Brain microvascular endothelial cell (primary cell): ENCODE data around the gene ARMCX6.
"Not testable (repeated sequence)": the region's sequence is repeated elsewhere in the genome, so short reads cannot be mapped to it uniquely, and the experiment has no call there.

Experiments
- DNase-seq: peaks from one replicate; pipeline ENCODE4 v3.0.0-alpha.2; 2020
- H3K27ac ChIP-seq: fragments of 250-450 bp; sonication (Bioruptor Pico); 2 replicates; pipeline ENCODE4 v1.5.1; 2020; ENCODE audit warnings: mild to moderate bottlenecking, moderate library complexity
- H3K27me3 ChIP-seq: fragments of 250-450 bp; sonication (Bioruptor Pico); replicated peaks from 2 replicates; pipeline ENCODE4 v1.5.1; 2020; ENCODE audit warnings: mild to moderate bottlenecking
- H3K36me3 ChIP-seq: fragments of 250-450 bp; sonication (Bioruptor Pico); replicated peaks from 2 replicates; pipeline ENCODE4 v1.5.1; 2020; ENCODE audit warnings: mild to moderate bottlenecking
- H3K4me3 ChIP-seq: 2 replicates; pipeline ENCODE4 v1.5.1; 2011; ENCODE audit warnings: low read depth, mild to moderate bottlenecking, control low read depth, low read length, moderate library complexity
- in situ Hi-C: cut with HindIII; loops from 2 replicates; pipeline ENCODE4 v1.10.0; 2017; ENCODE audit warnings: low sequenced_read_pairs, low pct_ligation_motif_present
- TF ChIP-seq, protein P1 (sequence below): IDR thresholded peaks from 2 replicates; pipeline ENCODE4 v1.5.1; 2011; ENCODE audit warnings: low read depth, mild to moderate bottlenecking, moderate library complexity, low read length, control low read depth, inconsistent platforms; ENCODE audit errors: missing control alignments

The ARMCX6 gene

GRCh38 chrX:101602077-101602476 is 15.7 kb downstream of the ARMCX6 start:
- no peaks in the 10 kb centered on the region for H3K36me3 ChIP-seq
- no peak overlapping the region for H3K27ac ChIP-seq
- H3K4me3 ChIP-seq: no peak overlapping the region
- H3K27me3 ChIP-seq: no peaks in the 10 kb centered on the region
- no peak for DNase-seq
- in situ Hi-C loops: no loop called here
- TF ChIP-seq, protein P1, sequence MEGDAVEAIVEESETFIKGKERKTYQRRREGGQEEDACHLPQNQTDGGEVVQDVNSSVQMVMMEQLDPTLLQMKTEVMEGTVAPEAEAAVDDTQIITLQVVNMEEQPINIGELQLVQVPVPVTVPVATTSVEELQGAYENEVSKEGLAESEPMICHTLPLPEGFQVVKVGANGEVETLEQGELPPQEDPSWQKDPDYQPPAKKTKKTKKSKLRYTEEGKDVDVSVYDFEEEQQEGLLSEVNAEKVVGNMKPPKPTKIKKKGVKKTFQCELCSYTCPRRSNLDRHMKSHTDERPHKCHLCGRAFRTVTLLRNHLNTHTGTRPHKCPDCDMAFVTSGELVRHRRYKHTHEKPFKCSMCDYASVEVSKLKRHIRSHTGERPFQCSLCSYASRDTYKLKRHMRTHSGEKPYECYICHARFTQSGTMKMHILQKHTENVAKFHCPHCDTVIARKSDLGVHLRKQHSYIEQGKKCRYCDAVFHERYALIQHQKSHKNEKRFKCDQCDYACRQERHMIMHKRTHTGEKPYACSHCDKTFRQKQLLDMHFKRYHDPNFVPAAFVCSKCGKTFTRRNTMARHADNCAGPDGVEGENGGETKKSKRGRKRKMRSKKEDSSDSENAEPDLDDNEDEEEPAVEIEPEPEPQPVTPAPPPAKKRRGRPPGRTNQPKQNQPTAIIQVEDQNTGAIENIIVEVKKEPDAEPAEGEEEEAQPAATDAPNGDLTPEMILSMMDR: no peak

DNA sequence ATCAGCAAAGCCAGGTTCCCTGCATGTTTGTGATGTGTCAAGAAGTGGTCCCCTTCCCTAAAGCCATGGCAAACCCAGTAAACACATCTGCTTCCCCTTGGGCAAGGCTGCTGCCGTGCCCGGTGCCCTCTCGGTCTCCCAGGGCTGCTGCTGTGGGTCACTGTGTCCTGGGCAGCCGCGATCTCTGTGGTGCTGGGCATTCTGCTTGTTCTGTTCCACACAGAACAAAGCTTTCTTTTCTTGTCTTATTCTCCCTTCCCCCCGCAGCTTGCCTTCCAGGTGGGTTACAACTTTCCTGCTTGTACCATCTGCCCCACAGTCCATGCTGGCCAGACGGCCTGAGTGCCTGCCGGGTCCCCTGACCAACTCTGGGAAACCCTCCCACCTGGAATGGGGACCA is 18.2 kb downstream of the ARMCX6 start:
- in situ Hi-C loops, H3K36me3 ChIP-seq, H3K27ac ChIP-seq, DNase-seq, H3K4me3 ChIP-seq, H3K27me3 ChIP-seq: not testable (repeated sequence)

DNA sequence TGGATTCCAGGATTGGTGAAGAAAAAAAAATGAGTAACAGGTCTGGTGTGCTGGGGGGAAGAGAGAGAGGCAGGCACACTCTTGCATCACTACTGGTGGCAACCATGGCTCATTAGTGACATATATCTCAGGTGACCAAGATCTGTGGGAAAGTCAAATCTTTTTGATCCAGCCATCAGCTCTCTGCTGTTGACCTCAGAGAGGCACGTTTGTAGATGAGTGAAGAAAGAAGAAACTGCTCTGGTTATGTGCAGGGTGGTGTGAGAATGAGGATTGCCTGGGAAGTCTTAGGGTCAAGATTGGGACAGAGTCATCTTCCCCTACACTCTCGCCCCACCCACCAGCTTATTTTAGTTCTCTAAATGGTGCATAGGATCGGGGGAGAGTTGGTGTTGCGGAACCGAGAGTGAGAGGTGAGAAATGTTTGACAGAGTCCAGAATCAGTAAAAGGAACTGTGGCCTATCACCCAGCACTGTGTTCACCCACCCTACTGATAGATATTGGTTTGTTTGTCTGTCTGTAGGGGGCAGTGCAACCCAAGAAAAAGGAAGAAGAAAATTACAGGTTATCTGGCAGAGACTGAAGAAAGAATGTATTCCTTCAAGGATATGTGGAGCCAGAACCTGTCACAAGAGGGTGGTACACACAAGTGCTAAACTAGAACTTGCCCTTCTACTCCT is 21.9 kb downstream of the ARMCX6 start:
- in situ Hi-C loops: no loop called here
- Histone ChIP-seq H3K4me3 (no peak overlapping the region), H3K27me3 (no peaks in the 10 kb centered on the region), H3K27ac (no peak overlapping the region), H3K36me3 (no peaks in the 10 kb centered on the region)
- TF ChIP-seq, protein P1: peak; percentile 62
- DNase-seq: peak; percentile 40
